Dedifferentiated amniotic fluid mesenchymal stem cell (primary cell): ENCODE results near the gene COL18A1.
"Not testable (repeated sequence)": the region's sequence is repeated elsewhere in the genome, so short reads cannot be mapped to it uniquely, and the experiment has no call there.

Experiments
- DNase-seq: peaks from one replicate; pipeline ENCODE4 v3.0.0-alpha.2; 2016; ENCODE audit errors: extremely low spot score

COL18A1 gene

GRCh38 chr21:45427331-45428271 is 22.6 kb downstream of the COL18A1 start:
- DNase-seq: peak; percentile 69

- DNase-seq: no peak
Measured at GRCh38 chr21:45428534-45428933, 23.6 kb downstream of the COL18A1 start.

- no peak for DNase-seq
Measured at GRCh38 chr21:45429221-45430175, 24.5 kb downstream of the COL18A1 start.

GRCh38 chr21:45430521-45431501 is 25.8 kb downstream of the COL18A1 start:
- DNase-seq: no peak

- DNase-seq: no peak
Measured at GRCh38 chr21:45431781-45432572, 27.0 kb downstream of the COL18A1 start.

GRCh38 chr21:45432575-45433255 is 27.8 kb downstream of the COL18A1 start:
- peak; percentile 16 for DNase-seq

GRCh38 chr21:45433301-45433700 is 28.3 kb downstream of the COL18A1 start:
- no peak for DNase-seq

GRCh38 chr21:45433911-45434644 is 29.1 kb downstream of the COL18A1 start:
- no peak for DNase-seq

GRCh38 chr21:45434645-45435217 is 29.8 kb downstream of the COL18A1 start:
- DNase-seq: no peak

GRCh38 chr21:45435405-45435981 is 30.5 kb downstream of the COL18A1 start:
- no peak for DNase-seq

GRCh38 chr21:45436351-45437065 is 31.5 kb downstream of the COL18A1 start:
- DNase-seq: no peak

- not testable (repeated sequence) for DNase-seq
Measured at GRCh38 chr21:45437844-45438243, 32.9 kb downstream of the COL18A1 start.

- no peak for DNase-seq
Measured at GRCh38 chr21:45438391-45439145, 33.6 kb downstream of the COL18A1 start.

- peak; percentile 69 for DNase-seq
Measured at GRCh38 chr21:45439161-45439872, 34.4 kb downstream of the COL18A1 start.

GRCh38 chr21:45439901-45440461 is 35.0 kb downstream of the COL18A1 start:
- no peak for DNase-seq
